Tibial artery (tissue), 4 donors: ENCODE results near the gene TFDP1.
"Not testable (repeated sequence)": the region's sequence is repeated elsewhere in the genome, so short reads cannot be mapped to it uniquely, and the experiment has no call there.

ENCODE experiments used
- DNase-seq, 2 donors: peaks; one replicate each; pipeline ENCODE4 v3.0.0-alpha.2; 2019
- H3K27ac ChIP-seq, 2 donors: fragments of 200-600 bp; sonication (generic) in 1 of 2; 1 replicate in 1 of 2; 2 replicates in 1 of 2; pipeline ENCODE4 v1.5.1; 2018 to 2019; ENCODE audit warnings: mild to moderate bottlenecking in 1 of 2
- H3K27me3 ChIP-seq, 2 donors: fragments of 200-600 bp; sonication (generic) in 1 of 2; one replicate each; pipeline versions ENCODE4 v1.5.1 to v1.6.0; 2016 to 2019
- H3K36me3 ChIP-seq, 3 donors: fragments of 200-600 bp; sonication (generic) in 2 of 3; one replicate each; pipeline ENCODE4 v1.5.1; 2016 to 2019; ENCODE audit warnings: mild to moderate bottlenecking in 2 of 3
- H3K4me1 ChIP-seq, 4 donors: fragments of 200-600 bp; sonication (generic) in 2 of 4; 1 replicate in 3 of 4; 2 replicates in 1 of 4; pipeline ENCODE4 v1.5.1; 2016 to 2019
- H3K4me3 ChIP-seq, 2 donors: fragments of 200-600 bp; sonication (generic) in 1 of 2; 1 replicate in 1 of 2; 2 replicates in 1 of 2; pipeline ENCODE4 v1.5.1; 2018 to 2019; ENCODE audit warnings: mild to moderate bottlenecking in 2 of 2
- H3K9me3 ChIP-seq, 3 donors: fragments of 200-600 bp; sonication (generic) in 1 of 3; one replicate each; pipeline ENCODE4 v1.5.1; 2016 to 2019
- CTCF ChIP-seq, 2 experiments: fragments of 200-600 bp in 1 of 2; fragments of 450-650 bp in 1 of 2; IDR thresholded peaks; one replicate each; pipeline ENCODE4 v1.5.1; 2017 to 2019; ENCODE audit warnings: antibody characterized with exemption in 2 of 2, mild to moderate bottlenecking in 1 of 2, moderate library complexity in 1 of 2
- intact Hi-C: fragments of 100-400 bp; cut with DNase I; formaldehyde crosslinking; loops from one replicate; pipeline ENCODE4 v1.15.0; 2023; ENCODE audit warnings: low total_unique reads

Gene TFDP1

GRCh38 chr13:113589961-113590339 lies 5.4 kb downstream of the TFDP1 start:
- Histone ChIP-seq H3K9me3 (no peaks in the 10 kb centered on the region), H3K4me3 (no peak overlapping the region), H3K27ac (no peak overlapping the region), H3K4me1 (peaks cover 0 to 8% (median 3%) of the 10 kb centered on the region in 4 donors), H3K36me3 (peaks cover 0 to 5% (median 0%) of the 10 kb centered on the region in 3 donors), H3K27me3 (no peaks in the 10 kb centered on the region)
- intact Hi-C loops = no loop called here
- no peak for TF ChIP-seq CTCF (IDR thresholded peaks at IDR 0.05)
- peak in 1 of 2 donors; percentile 13 for DNase-seq

- peaks cover 0 to 8% (median 0%) of the 10 kb centered on the region in 3 donors for H3K36me3 ChIP-seq
- no peak overlapping the region for H3K27ac ChIP-seq
- H3K9me3 ChIP-seq = no peaks in the 10 kb centered on the region
- no peaks in the 10 kb centered on the region for H3K4me1 ChIP-seq
- DNase-seq = peak in 1 of 2 donors; percentile 31
- no peaks in the 10 kb centered on the region for H3K27me3 ChIP-seq
- no peak for TF ChIP-seq CTCF (IDR thresholded peaks at IDR 0.05)
- intact Hi-C loops = no loop called here
- H3K4me3 ChIP-seq = no peak overlapping the region
Measured at GRCh38 chr13:113591750-113592149, 7.2 kb downstream of the TFDP1 start.

- H3K27me3 ChIP-seq = no peaks in the 10 kb centered on the region
- no peaks in the 10 kb centered on the region for H3K9me3 ChIP-seq
- DNase-seq = peak in 1 of 2 donors; percentile 11
- intact Hi-C loops = no loop called here
- no peak overlapping the region for H3K4me3 ChIP-seq
- no peaks in the 10 kb centered on the region for H3K4me1 ChIP-seq
- no peak overlapping the region for H3K27ac ChIP-seq
- H3K36me3 ChIP-seq = peaks cover 0 to 14% (median 3%) of the 10 kb centered on the region in 3 donors
- TF ChIP-seq CTCF (IDR thresholded peaks at IDR 0.05) = no peak
Measured at GRCh38 chr13:113592571-113592970, 8.0 kb downstream of the TFDP1 start.

GRCh38 chr13:113594066-113594821 lies 9.7 kb downstream of the TFDP1 start:
- H3K4me3 ChIP-seq, intact Hi-C loops, H3K9me3 ChIP-seq, H3K4me1 ChIP-seq, H3K27me3 ChIP-seq, H3K27ac ChIP-seq: not testable (repeated sequence)
- DNase-seq = peak; percentile 4 to 39
- peaks cover 0 to 23% (median 3%) of the 10 kb centered on the region in 3 donors for H3K36me3 ChIP-seq

- Histone ChIP-seq H3K27ac (no peak overlapping the region), H3K36me3 (peaks cover 0 to 23% (median 3%) of the 10 kb centered on the region in 3 donors), H3K4me1 (no peaks in the 10 kb centered on the region), H3K27me3 (no peaks in the 10 kb centered on the region), H3K9me3 (no peaks in the 10 kb centered on the region), H3K4me3 (no peak overlapping the region)
- DNase-seq = peak; percentile 2 to 37
- intact Hi-C loops = no loop called here
- TF ChIP-seq CTCF (IDR thresholded peaks at IDR 0.05) = no peak
Measured at GRCh38 chr13:113595131-113595530, 10.6 kb downstream of the TFDP1 start.

- Histone ChIP-seq H3K36me3 (peaks cover 0 to 23% (median 3%) of the 10 kb centered on the region in 3 donors), H3K27me3 (no peaks in the 10 kb centered on the region), H3K4me3 (no peak overlapping the region), H3K27ac (no peak overlapping the region), H3K4me1 (no peaks in the 10 kb centered on the region), H3K9me3 (no peaks in the 10 kb centered on the region)
- peak; percentile 7 to 62 for DNase-seq
- intact Hi-C loops = no loop called here
- TF ChIP-seq CTCF (IDR thresholded peaks at IDR 0.05) = no peak
Measured at GRCh38 chr13:113596321-113597200, 12.0 kb downstream of the TFDP1 start.
